ENCODE measurements around the gene SCD5.

The SCD5 gene

DNA sequence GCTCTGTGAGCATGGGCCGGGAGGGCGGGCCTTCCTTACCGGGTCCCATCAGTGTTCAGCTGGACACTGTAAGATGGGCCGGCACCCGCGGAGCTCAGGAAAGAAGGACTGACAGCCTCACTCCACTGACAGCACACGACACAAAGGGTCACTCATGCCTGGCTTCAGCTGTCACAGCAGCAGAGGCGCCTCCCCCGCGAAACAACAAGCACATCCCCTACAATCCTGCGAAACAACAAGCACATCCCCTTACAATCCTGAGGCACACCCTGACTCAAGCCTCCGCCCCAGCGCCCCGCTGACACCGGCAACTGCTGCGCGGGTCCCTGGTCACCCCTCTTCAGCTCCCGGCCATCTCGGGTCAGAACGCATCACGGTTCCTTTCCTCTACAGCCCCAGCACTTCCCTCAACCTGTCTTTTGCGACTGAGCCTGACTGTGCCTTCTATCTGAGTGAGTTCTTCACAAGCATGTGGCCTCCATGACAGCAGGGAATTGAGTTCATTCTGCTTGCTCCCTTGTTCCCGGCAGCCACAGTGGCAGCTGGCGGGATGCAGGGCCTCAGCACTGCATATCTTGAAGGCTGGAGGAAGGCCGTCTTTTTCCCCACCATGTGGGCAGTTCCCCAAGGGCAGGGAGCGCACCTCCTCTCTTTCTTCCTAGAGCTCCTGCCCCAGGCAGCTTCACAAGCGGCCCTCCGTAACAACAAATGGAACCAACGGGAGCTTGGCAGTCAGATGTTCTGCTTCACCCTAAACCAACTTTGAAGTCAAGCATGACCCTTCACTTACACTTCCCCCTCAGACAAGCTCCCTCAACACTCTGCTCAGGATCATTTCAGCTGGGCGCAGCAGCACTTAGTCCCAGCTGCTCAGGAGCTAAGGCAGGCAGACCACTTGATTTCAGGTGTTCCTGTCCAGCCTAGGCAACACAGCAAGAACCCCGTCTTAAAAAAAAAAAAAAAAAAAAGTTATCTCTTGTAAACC is 39.6 kb downstream of the SCD5 start:
- DNase-seq, result no peak

DNA sequence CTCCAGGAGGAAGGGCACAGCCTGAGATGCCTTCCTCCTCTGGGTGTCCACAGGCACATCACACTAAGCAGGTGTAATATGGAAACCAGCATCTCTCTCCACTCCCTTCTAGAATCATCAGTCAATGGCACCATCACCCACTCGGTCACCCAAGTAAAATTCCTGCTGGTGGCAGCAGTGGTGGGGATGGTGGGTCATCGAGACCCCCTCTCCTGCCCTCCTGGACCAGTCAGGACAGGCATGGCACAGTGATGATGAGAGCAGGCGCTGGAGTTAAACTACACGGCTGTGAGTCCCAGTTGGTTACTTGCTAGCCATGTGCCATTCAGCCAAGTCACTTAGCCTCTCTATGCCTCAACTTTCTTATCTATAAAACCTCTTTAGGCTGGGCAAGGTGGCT is 42.5 kb downstream of the SCD5 start:
- DNase-seq, result no peak

DNA sequence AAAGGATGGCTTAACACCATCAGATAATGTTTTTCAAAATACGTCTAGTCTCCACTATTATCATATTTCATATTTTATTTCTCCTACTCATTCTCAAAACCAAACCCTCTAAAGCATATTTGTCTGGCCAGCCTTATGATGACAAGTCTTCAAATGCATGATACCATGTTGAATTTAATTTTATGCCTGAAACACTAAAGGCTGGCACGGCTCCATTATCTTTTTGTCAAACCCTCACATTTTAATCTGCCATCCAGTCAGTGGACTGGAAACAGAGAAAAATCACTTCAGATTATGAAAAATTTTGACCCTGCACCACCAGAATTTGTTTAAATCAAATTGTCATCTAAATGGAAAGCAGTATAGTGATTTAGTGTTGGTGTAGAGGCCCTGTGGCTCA is 42.9 kb downstream of the SCD5 start:
- no peak for DNase-seq

DNA sequence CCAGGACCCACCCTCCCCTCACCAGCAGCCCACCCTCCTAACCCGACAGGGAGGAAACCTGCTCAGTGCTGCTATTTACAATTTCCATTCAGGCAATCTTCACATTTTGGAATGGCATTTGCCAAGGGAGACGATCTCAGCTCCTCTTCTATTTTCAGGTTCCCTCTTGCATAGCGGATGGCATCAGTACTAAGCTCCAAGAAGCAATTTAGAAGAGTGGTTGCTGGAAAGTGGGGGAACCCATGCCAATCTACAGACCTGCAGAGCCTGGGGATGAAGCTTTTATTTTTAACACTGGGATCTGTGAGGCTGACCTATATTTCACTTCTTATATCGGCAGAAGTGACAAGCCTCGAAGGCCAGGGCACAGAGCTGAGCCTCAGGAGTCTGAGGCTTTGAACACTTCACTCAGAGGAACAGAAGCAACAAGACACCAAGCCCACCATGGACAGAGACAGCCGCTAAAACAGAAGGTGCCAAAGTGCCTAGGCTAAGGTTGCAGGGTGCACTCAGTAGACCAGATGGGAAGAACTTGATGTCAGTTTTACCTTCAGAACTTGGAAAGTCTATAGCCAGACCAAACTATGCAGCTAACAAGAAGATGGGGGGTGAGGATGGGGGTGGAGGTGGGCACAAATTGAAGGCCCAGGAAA is 44.0 kb downstream of the SCD5 start:
- no peak for DNase-seq

DNA sequence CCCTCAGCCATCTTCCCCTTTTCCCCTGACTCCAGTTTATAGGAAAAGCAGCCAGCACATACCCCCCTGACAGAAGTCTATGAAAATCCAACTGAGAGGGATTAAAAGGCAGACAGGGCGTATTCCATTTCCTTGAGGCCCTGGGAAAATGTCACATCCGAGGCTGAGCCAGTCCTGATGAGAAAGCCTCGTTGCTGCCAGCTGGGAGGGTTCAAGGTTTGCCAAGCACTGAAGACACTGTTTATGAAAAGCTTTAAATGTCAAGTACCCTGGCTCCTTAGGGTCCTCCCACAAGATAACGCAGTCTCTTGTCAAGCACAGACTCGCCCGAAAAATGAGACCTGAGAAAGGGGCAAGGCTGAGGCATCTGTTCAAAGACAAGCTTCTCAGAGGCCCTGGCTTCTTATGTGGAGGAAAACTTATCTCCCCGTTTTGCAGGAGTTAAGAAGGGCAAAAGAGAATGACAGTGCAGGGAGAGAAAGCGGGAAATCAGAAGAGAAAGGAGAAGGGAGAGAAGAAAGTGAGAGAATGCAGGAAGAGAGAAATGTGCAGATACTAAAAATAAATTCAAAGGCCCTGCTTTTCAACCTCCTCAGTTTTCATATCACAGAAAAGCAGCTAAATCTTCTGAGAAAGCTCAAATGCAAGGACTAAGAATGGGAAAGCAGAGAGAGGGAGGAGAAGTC is 44.7 kb downstream of the SCD5 start:
- no peak for DNase-seq

DNA sequence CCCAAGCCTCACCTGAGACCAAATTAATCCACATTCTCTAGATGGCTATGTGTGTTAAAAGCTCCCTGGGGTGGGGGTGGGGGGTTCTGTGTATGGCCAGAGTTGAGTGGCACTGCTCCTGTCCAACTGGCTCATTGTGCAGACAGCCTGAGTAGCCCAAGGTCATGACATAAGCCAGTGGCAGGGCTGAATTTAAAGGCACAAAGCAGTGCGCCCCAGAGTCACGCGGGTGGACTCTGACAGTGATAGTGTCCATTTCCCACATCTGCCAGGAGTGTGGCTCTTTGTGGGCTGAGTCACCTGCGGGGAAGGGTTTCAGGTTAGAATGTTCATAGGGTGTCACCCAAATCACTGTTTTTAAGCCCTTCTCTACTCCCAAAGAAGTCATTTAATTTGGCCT is 45.4 kb downstream of the SCD5 start:
- DNase-seq, result no peak

DNA sequence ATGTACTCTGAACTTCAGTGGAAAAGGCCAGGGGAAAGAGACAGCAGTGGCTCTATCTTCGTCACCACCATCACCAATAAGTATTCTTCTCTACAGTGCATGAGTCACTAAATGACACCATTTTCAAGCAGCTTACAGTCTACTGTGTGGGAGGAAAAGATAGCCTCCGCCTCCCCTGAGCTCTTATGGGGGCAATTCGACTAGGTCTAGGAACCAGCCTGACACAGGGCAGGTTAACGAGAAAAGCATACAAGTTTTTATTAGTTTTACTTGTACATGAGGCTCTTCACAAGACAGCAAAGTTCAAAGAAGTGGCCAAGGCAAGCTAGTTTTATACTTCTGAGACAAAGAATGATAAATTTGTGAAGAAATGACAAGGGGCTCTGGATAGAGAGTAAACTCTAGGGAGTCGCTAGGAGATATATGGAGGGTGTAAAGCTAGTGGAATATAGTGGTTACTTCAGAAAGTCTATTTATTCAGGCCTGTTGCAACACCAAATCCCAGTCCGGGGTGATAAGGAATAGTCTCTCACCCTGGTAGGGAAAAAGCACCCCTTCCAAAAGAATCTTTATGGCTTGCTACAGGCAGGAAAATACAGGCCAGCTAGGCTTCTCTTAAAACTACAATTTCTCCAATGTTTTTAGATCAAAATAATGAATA is 49.7 kb downstream of the SCD5 start:
- DNase-seq, result no peak

DNA sequence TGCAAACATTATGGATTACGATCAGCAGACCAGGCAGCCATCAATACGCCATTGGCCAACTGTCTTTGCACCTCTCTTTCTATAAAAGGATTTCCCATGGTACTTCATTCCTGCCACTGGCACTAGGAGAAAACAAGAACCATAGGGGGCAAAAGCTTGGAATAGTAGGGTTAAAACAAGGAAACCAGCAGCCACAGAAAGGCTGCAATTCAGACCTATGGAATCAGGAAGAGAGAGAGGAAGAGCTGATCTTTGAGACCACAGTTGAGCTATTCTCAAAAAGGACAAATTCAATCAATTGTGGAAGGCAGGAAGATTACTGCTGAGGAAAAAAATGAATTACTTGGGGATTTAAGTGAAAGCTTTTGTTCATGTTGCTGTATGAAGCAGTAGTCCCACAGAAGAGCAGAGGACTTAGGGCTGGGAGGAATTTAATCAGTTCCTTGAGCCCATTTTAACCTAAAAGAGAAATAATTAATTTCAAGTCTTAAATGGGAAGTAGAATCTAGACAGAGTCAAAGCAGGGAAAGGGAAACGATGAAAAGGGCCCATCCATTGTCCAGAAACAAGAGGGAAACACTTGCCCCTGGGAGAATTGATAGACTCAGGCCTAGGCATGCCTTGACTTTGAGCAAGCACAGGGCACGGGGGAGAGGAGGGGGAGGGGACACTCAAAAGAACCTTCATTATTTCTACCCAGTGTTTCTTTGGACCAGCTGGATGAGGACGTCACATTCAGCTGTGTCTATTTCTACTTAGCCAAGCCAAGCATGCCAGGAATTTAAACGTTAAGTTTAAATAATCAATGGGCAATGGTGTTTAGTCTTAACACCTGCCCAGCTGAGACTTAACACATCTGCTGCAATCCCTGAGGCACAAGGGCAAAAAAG is 50.7 kb downstream of the SCD5 start:
- no peak for DNase-seq

DNA sequence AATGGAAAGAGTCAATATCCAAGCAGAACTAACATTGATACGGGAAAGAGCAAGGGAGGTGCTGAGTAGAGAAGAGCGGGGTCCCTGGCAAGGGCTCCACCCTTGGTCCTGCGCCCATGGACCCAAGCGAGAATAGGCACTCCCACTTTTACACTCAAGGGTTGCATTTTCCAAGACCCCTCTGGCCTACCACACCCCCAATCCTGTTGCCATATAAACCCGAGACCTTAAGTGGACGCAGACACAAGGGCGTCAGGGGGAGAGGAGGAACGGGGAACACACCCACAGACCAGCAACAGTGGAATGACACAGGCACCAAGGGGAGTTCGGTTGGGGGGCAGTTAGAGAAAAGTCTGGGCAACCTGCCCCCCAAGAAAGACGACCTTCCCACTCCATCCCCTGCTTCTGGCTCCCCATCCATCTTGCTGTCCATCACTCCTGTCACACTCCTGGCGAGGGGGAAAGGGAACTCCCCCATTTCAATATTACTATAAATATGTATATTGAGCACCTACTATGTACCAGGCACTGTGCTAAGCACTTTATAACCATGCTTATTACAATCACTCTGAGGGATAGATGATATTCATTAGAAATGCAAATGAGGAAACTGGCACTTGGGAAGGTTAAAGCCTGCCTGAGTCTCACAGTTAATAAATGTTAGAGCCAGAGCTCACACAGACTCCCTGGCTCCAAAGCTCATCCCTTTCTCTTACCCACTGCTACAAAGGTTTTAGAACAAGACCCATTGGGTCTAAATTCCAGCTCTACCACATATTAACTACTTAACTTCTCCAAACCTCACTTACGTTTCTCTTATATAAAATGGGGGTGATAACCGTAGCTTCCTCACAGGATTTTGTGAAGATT is 51.7 kb downstream of the SCD5 start:
- no peak for DNase-seq

DNA sequence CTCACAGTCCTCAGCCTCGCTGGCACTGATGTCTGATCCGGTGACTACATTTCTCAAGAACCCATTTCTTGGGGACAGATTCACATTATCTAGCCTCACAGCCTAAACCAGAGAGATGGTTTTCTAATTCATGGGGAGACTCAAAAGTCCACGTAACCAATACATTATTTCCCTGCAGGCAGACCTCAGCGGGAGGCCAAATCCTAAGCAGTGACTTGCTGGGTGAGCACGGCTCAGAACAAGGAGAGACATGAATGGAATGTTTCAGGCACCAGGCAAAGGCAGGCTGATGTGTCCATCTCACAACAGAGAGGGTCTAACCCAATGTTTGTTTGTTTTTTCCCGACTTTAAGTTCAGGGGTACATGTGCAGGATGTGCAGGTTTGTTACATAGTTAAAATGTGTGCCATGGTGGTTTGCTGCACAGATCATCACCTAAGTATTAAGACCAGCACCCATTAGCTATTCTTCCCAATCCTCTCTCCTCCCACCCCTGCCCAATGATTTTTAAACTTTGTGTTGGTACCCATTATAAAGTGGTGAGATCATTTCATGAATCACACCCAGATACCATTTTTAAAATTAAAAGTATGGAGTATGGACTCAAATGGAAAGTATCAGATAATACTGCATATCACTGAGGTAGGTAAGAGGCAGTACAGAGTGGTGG is 53.3 kb downstream of the SCD5 start:
- no peak for DNase-seq

DNA sequence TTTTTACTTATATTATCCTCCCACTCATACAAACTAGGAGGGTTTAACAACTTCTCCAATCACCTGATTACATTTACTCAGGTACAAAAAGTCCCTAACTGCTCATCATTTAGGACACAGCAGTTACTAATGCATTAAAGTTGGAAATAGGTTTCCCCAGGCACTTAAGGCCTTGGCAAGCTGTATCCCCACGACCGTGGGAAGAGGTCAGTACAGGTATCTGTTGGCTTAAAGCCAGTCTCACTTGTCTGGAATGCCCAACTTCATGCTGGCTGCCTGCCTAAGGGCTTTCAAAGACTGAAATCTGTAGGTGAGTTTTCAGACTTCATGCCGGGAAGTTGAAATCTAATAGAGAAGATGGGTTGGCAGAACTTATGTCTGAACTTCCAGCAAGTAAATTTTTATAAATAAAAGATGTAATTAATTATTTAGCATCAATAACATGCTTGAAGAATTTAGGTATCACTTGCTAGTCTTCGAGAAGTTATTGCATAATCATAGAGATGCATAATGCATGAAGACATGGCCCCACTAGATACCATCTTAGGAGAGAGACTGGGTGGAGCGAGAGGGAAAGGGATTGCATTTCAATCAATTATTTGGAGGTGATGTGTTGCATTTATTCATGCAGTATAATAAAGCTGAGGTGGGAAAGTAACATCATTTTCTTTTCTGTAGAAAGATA is 54.2 kb downstream of the SCD5 start:
- no peak for DNase-seq

DNA sequence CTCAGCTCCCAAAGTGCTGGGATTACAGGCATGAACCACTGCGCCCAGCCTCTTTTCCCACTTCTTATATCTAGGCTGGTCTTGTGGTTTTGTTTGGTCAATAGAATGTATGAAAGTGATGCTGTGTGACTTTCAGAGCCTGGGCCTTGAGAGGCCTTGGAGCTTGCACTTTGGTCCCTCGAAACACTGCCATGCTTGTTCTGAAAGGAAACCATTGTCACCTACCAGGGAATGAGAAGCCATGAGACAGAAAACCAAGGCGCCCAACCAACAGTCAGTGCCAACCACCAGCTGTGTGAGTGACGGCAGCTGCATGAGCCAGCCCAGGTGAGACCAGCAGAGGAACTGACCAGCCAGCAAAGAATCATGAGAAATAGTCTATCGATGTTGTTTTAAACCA is 57.4 kb downstream of the SCD5 start:
- DNase-seq, result no peak

DNA sequence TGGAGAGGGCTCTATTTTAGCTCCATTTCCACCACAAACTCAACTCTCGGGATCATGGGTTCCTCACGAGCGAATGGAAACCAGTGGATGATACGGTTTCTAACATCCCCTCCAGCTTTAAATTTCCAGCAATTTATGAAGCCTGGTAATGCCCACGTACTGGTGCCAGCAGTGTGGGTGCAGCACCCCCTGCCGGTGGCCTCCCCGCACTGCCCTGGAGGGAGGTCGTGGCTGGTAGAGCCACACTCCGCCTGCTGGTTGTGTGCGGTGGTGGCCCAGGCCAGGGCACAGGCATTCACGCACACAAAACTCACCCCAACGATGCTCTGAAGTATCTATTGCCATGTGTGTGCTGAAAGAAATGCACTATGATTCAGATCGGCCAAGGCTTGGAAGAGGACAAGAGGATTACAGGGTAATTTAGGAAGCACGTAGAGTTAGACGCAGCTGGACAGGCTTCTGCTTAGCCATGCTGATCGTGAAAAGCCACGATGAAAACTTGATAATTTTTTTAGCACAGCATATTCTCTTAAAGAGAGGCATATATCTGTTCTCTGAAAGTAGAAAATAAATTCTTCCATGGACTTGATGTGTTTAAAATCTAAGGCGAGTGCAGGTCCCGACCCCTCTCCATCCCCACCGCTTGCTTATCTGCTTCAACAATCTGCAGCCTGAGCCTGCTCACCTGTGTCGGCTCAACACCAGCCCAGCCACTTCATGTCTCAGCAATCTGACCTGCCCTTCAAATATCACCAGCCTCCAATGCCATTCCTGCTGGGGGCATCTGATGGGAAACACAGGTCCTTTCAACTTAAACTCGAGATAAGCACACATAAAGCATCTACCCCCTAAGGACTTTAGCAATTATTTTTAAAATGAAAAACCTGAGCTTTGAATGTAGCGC is 59.1 kb downstream of the SCD5 start:
- DNase-seq, result no peak

DNA sequence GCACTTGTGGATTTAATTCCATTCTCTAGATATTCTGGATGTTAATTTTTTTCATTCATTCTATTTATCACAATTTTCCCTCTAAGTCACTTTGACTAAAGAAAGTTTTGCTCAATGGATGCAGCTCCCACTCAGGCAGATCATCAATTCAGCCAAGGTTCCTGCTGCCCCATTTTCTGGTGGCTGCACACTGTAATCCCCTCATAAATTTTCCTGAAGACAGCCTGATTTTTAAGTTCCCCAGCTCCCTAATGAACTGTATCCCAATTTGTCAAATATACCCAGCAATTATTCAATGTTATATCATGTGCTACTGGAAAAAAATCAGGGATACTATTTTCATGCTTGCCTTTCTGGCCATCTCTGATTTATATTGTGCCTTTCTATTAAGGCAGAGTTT is 61.2 kb downstream of the SCD5 start:
- no peak for DNase-seq

DNA sequence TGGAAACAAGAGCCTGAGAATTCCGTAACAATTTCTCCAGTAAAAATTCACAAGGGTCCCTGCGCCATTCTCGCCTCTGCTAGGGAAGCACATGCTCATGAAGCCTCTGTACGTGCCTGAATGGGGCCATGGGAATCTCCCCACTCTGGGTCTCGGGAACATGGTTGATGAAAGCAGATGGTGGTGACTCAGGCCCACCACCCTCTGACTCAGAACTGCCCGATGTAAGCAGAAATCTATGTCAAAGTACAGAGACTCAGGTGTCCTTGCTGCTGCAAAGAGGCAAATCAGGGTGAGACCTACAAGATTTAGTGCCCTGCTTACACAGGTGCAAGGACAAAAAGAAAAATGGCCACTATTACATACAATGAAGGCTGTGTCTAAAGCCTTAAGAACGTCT is 65.0 kb downstream of the SCD5 start:
- DNase-seq, result no peak

DNA sequence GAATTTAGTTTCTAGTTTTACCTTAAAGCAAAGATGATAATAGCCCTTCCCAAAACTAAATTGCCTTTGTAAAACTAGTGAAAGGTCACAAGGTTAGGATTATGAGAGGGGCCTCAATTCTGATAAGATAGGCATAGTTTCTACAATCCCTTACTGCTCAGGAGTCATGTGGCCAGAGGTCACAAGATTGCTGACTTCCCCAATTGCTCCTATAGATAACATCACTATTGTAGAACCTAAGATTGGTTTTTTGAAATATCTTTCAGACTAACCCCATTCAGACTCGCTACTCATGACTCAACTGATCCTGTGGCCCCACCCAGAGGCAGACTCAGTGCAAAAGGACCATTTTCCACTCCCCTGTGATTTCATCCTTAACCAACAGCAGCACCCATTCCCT is 70.3 kb downstream of the SCD5 start:
- DNase-seq, result no peak

DNA sequence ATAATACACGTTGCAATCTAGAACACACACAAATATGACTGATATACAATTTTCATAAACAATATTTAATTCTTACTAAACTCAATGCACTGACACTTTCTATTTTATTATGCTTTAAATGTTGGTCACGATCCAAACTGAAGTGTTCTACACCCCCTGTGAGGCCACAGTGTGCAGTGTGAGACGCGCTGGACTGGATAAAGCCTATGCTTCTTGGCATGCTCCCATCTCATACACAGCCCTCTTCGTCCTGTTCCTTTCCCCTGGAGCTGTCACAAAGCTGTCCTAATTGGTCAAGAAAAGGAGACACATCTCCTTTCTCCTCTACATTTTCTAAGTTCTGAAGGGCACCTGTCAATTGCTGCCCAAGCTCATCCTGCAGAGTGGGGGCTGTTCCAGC is 72.0 kb downstream of the SCD5 start:
- no peak for DNase-seq

DNA sequence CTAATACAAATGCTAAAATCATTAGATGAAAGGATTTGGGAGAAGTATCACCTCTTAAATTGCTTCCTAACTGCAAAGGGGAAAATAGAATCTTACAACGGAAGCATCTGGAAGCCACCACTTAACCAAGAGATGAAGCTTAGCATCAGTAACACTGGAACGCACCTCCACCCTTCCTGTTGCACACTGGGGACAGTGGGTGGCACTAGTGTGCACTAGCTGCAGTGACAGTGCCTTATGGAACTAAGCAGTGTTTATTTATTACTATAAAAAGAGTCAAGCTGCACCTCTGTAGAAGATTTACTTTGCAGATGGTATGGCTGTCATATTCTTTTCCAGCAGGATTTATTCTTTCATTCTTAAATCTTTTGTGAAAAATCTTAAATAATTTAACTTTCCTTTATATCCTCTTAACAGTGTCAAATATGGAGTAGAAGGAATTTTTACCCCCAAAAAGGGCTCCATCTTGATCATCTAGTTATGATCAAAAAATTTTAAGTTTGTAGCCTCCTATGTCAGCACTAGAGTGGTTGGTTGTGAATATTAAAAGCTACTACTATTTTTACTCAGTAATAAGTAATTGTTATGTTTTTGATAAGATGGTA is 76.7 kb downstream of the SCD5 start:
- DNase-seq, result no peak
